ENCODE data around the gene PINK1.
A peak's percentile ranks its signal among the peaks of the same experiment; 100 is the strongest.

PINK1 gene

DNA sequence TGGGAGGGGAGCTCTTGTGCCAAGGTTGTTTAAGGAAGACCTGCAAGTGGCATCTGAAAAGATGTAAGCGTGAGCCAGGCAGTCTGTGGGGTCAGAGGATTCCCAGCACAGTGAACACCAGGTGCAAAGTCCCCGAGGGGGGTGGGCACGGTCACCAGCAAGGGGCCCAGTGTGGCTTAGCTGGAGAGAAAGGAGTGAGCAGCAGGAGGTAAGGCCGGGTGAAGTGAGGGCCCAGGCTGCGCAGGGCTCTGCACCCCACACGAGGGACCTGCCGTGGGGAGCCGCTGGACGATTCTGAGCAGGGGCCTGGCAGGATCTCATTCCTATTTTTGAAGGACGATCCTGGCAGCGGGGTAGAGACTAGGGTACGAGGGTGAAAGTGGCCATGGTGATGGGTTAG is 23.8 kb downstream of the PINK1 start:
- Histone ChIP-seq H3K36me3 (replicated peaks; ENCODE audit: low read depth, low read length) (peaks cover 42% of the 10 kb centered on the region), H3K79me2 (ENCODE audit: low read length) (peaks cover 45% of the 10 kb centered on the region), H3K4me3 (ENCODE audit: low read length) (no peak overlapping the region), H3K27ac (ENCODE audit: low read length) (no peak overlapping the region), H3K9ac (ENCODE audit: low read length) (no peak overlapping the region), H3K9me3 (ENCODE audit: insufficient read depth, low read length) (no peaks in the 10 kb centered on the region), H3K4me2 (ENCODE audit: low read length) (no peak overlapping the region), H2AFZ (ENCODE audit: low read depth, low read length) (no peak overlapping the region), H3K27me3 (ENCODE audit: low read depth, low read length) (no peaks in the 10 kb centered on the region), H4K20me1 (ENCODE audit: insufficient read depth, low read length) (no peaks in the 10 kb centered on the region), H3K4me1 (ENCODE audit: low read length) (peaks cover 11% of the 10 kb centered on the region; the same call in 1 of the 2 replicates)
- TF ChIP-seq, protein P1, sequence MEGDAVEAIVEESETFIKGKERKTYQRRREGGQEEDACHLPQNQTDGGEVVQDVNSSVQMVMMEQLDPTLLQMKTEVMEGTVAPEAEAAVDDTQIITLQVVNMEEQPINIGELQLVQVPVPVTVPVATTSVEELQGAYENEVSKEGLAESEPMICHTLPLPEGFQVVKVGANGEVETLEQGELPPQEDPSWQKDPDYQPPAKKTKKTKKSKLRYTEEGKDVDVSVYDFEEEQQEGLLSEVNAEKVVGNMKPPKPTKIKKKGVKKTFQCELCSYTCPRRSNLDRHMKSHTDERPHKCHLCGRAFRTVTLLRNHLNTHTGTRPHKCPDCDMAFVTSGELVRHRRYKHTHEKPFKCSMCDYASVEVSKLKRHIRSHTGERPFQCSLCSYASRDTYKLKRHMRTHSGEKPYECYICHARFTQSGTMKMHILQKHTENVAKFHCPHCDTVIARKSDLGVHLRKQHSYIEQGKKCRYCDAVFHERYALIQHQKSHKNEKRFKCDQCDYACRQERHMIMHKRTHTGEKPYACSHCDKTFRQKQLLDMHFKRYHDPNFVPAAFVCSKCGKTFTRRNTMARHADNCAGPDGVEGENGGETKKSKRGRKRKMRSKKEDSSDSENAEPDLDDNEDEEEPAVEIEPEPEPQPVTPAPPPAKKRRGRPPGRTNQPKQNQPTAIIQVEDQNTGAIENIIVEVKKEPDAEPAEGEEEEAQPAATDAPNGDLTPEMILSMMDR (IDR thresholded peaks at IDR 0.05; ENCODE audit: low read depth, low read length), result no peak
- no peak for TF ChIP-seq EZH2phosphoT487 (IDR thresholded peaks at IDR 0.05; ENCODE audit: low read depth)

- H3K27me3 ChIP-seq (ENCODE audit: low read depth, low read length), result no peaks in the 10 kb centered on the region
- TF ChIP-seq, protein P1 (IDR thresholded peaks at IDR 0.05; ENCODE audit: low read depth, low read length), result no peak
- TF ChIP-seq EZH2phosphoT487 (IDR thresholded peaks at IDR 0.05; ENCODE audit: low read depth), result no peak
- H3K4me1 ChIP-seq (ENCODE audit: low read length), result peaks cover 11% of the 10 kb centered on the region; the same call in 1 of the 2 replicates
- H3K9ac ChIP-seq (ENCODE audit: low read length), result no peak overlapping the region
- no peak overlapping the region for H3K27ac ChIP-seq (ENCODE audit: low read length)
- no peaks in the 10 kb centered on the region for H4K20me1 ChIP-seq (ENCODE audit: insufficient read depth, low read length)
- no peaks in the 10 kb centered on the region for H3K9me3 ChIP-seq (ENCODE audit: insufficient read depth, low read length)
- no peak overlapping the region for H3K4me3 ChIP-seq (ENCODE audit: low read length)
- H3K36me3 ChIP-seq (replicated peaks; ENCODE audit: low read depth, low read length), result peaks cover 32% of the 10 kb centered on the region
- no peak overlapping the region for H2AFZ ChIP-seq (ENCODE audit: low read depth, low read length)
- peaks cover 45% of the 10 kb centered on the region for H3K79me2 ChIP-seq (ENCODE audit: low read length)
- H3K4me2 ChIP-seq (ENCODE audit: low read length), result no peak overlapping the region
Measured at GRCh38 chr1:20658166-20658915, 25.1 kb downstream of the PINK1 start.

GRCh38 chr1:20660363-20660762 is 27.1 kb downstream of the PINK1 start:
- H3K79me2 ChIP-seq (ENCODE audit: low read length), result peaks cover 45% of the 10 kb centered on the region
- peaks cover 32% of the 10 kb centered on the region for H3K36me3 ChIP-seq (replicated peaks; ENCODE audit: low read depth, low read length)
- no peaks in the 10 kb centered on the region for H3K27me3 ChIP-seq (ENCODE audit: low read depth, low read length)
- no peaks in the 10 kb centered on the region for H3K9me3 ChIP-seq (ENCODE audit: insufficient read depth, low read length)
- peak overlapping the region; percentile 98 for H3K4me3 ChIP-seq (ENCODE audit: low read length)
- H3K4me2 ChIP-seq (ENCODE audit: low read length), result peak overlapping the region; percentile 71
- peak overlapping the region; percentile 96 for H3K9ac ChIP-seq (ENCODE audit: low read length)
- no peak overlapping the region for H2AFZ ChIP-seq (ENCODE audit: low read depth, low read length)
- peak overlapping the region; percentile 56 for H3K27ac ChIP-seq (ENCODE audit: low read length)
- H3K4me1 ChIP-seq (ENCODE audit: low read length), result peaks cover 11% of the 10 kb centered on the region; the same call in 1 of the 2 replicates
- TF ChIP-seq, protein P1 (IDR thresholded peaks at IDR 0.05; ENCODE audit: low read depth, low read length), result no peak
- no peak for TF ChIP-seq EZH2phosphoT487 (IDR thresholded peaks at IDR 0.05; ENCODE audit: low read depth)
- no peaks in the 10 kb centered on the region for H4K20me1 ChIP-seq (ENCODE audit: insufficient read depth, low read length)

- Histone ChIP-seq H3K27me3 (ENCODE audit: low read depth, low read length) (no peaks in the 10 kb centered on the region), H4K20me1 (ENCODE audit: insufficient read depth, low read length) (no peaks in the 10 kb centered on the region), H3K79me2 (ENCODE audit: low read length) (peaks cover 45% of the 10 kb centered on the region), H3K4me1 (ENCODE audit: low read length) (peaks cover 11% of the 10 kb centered on the region; the same call in 1 of the 2 replicates), H3K27ac (ENCODE audit: low read length) (peak overlapping the region; percentile 56), H3K36me3 (replicated peaks; ENCODE audit: low read depth, low read length) (peaks cover 30% of the 10 kb centered on the region), H2AFZ (ENCODE audit: low read depth, low read length) (no peak overlapping the region; the same call in 1 of the 2 replicates), H3K9ac (ENCODE audit: low read length) (peak overlapping the region; percentile 96), H3K4me3 (ENCODE audit: low read length) (peak overlapping the region; percentile 98), H3K9me3 (ENCODE audit: insufficient read depth, low read length) (no peaks in the 10 kb centered on the region), H3K4me2 (ENCODE audit: low read length) (peak overlapping the region; percentile 71)
- no peak for TF ChIP-seq EZH2phosphoT487 (IDR thresholded peaks at IDR 0.05; ENCODE audit: low read depth)
- TF ChIP-seq, protein P1 (IDR thresholded peaks at IDR 0.05; ENCODE audit: low read depth, low read length), result no peak
Measured at GRCh38 chr1:20660847-20661206, 27.6 kb downstream of the PINK1 start.
